Measurements from ENCODE around the gene DNAJC25.
A peak's percentile ranks its signal among the peaks of the same experiment; 100 is the strongest.

Gene DNAJC25

DNA sequence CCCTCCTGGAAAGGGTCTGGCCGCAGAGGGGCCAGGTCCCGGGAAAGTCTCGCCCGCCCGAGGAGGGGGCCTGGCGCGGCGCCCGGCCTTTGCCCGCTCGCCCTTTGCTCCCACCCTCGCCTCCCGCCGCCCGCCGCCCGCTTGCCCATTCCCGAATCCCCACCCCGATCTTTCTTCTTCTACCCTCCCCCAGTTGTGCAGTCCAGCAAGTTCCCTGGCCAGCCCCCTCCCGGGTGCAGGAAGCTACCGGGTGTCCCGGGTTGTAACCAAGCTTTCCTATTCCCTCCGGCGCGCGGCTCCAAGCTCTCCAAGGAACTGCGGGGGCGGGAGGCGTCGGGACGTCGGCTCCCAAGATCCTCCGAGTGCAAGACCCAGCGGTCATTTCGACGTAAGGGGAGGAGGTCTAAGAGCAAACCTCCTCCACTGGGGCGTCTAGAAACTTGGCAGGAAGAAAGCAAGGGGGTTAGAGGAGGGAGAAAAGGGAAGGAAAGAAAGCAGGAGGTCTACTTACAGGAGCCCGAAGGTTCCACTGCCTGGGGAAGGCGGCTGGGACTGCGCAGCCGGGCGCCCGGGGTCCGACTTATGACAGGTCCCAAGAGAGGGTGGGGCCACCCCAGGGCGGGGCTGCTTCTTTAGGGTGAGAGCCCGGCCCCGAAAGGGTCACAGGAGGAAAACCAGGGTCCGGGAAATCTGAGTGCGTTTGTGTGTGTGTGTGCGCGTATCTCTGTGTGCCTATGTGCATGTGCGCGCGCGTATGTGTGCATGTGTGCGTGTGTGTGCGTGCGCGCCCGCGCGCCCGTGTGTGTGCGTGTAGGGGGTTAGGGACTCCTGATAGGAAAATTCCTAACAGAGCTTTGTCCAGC lies 31.8 kb upstream of the DNAJC25 start, which contains the start of gene PTGR1:
Gene PTGR1, minus strand, starts transcription at position 556 of the 863 bp plus-strand sequence. CDS start 2,225 bp downstream, outside the sequence.
- H3K27ac ChIP-seq: peak within 1 kb of the TSS; percentile 87
- peak; percentile 94 for DNase-seq (ENCODE audit: low spot score)
- ChIA-PET CTCF (interaction anchor here (0.7 to 2.6 kb wide), 2 partner anchors 21 to 331 kb away, joined by 3 to 24 read pairs; no protein-coding TSS in a partner anchor), POLR2A (ENCODE audit: low non-redundant PET) (interaction anchor here (1.6 kb wide), 1 partner anchor 32 kb away, joined by 8 read pairs; the partner anchor contains the start of gene DNAJC25)
- TF ChIP-seq, protein P1, sequence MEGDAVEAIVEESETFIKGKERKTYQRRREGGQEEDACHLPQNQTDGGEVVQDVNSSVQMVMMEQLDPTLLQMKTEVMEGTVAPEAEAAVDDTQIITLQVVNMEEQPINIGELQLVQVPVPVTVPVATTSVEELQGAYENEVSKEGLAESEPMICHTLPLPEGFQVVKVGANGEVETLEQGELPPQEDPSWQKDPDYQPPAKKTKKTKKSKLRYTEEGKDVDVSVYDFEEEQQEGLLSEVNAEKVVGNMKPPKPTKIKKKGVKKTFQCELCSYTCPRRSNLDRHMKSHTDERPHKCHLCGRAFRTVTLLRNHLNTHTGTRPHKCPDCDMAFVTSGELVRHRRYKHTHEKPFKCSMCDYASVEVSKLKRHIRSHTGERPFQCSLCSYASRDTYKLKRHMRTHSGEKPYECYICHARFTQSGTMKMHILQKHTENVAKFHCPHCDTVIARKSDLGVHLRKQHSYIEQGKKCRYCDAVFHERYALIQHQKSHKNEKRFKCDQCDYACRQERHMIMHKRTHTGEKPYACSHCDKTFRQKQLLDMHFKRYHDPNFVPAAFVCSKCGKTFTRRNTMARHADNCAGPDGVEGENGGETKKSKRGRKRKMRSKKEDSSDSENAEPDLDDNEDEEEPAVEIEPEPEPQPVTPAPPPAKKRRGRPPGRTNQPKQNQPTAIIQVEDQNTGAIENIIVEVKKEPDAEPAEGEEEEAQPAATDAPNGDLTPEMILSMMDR (conservative IDR thresholded peaks at IDR 0.05; ENCODE audit: low read depth): no peak

GRCh38 chr9:111599955-111600343 lies 31.2 kb upstream of the DNAJC25 start:
- DNase-seq (ENCODE audit: low spot score): no peak
- H3K27ac ChIP-seq: peak overlapping the region; percentile 87
- CTCF ChIA-PET: interaction anchor here (0.7 kb wide), 1 partner anchor 332 kb away, joined by 3 read pairs; no protein-coding TSS in a partner anchor
- POLR2A ChIA-PET (ENCODE audit: low non-redundant PET): no interaction called here
- TF ChIP-seq, protein P1 (conservative IDR thresholded peaks at IDR 0.05; ENCODE audit: low read depth): no peak

DNA sequence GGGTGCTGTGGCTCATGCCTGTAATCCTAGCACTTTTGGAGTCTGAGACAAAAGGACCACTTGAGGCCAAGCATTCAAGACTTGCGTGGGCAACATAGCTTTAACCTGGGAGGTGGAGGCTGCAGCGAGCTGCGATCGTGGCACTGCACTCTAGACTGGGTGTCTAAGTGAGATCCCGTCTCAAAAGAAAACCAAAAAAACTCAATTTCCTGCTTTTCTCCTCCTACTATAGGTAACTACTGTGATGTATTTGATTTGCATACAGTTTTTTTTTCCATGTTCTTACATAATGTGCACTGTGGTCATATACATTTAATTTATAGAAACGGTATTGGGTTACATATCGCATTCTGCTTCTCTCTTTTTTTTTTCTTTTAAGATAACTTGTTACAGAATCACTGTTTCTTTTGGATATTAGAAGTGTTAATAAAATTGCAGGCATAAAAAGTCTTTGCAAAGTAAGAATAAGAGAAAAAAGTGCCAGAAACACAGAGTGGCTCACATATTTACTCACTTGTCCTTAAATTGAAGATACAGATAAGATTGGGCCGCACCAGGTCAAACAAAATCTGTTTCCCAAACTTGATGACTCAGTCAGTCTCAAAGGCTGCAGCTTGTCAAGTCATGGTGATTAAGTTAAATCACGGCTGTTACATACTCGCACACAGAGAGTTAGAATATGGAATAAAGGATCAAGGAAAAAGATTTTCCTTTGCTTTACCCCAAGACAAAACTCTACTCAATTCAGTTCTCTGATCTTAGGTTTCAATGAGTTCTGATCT lies 29.7 kb upstream of the DNAJC25 start:
- H3K27ac ChIP-seq: peak overlapping the region; percentile 47; the same call in 1 of the 2 replicates
- ChIA-PET POLR2A (ENCODE audit: low non-redundant PET) (no interaction called here), CTCF (interaction anchor here (0.7 to 0.9 kb wide), 2 partner anchors 15 to 1079 kb away, joined by 4 to 5 read pairs; no protein-coding TSS in a partner anchor)
- TF ChIP-seq, protein P1 (conservative IDR thresholded peaks at IDR 0.05; ENCODE audit: low read depth): no peak
- peak; percentile 49 for DNase-seq (ENCODE audit: low spot score)

- no peak for DNase-seq (ENCODE audit: low spot score)
- H3K27ac ChIP-seq: no peak overlapping the region
- CTCF ChIA-PET: interaction anchor here (0.6 to 0.8 kb wide), 2 partner anchors 55 to 521 kb away, joined by 3 to 4 read pairs; no protein-coding TSS in a partner anchor
- TF ChIP-seq, protein P1 (conservative IDR thresholded peaks at IDR 0.05; ENCODE audit: low read depth): no peak
- POLR2A ChIA-PET (ENCODE audit: low non-redundant PET): no interaction called here
Observed at GRCh38 chr9:111603041-111603440, 28.1 kb upstream of the DNAJC25 start.

- ChIA-PET POLR2A (ENCODE audit: low non-redundant PET) (no interaction called here), CTCF (no interaction called here)
- TF ChIP-seq, protein P1 (conservative IDR thresholded peaks at IDR 0.05; ENCODE audit: low read depth): no peak
- H3K27ac ChIP-seq: no peak overlapping the region
- no peak for DNase-seq (ENCODE audit: low spot score)
Observed at GRCh38 chr9:111604054-111604615, 27.0 kb upstream of the DNAJC25 start.

Measured in RWPE1 (cell line).